C4-2B (cell line): ENCODE results near the gene MOV10L1.

Source experiments
- CTCF ChIP-seq: fragments of 450-650 bp; conservative IDR thresholded peaks from 2 replicates; pipeline ENCODE4 v1.5.1; 2017; ENCODE audit warnings: mild to moderate bottlenecking
- ZFX ChIP-seq: fragments of 450-650 bp; IDR thresholded peaks from 2 replicates; pipeline ENCODE4 v1.6.1; 2017

- TF ChIP-seq CTCF (no peak), ZFX (no peak)
Observed at GRCh38 chr22:50199829-50200460, 110.1 kb downstream of the MOV10L1 start.
